Stimulated activated CD8-positive, alpha-beta memory T cell treated with anti-CD3 and anti-CD28 coated beads, Interleukin-12 subunit alpha, Interleukin-12 subunit beta, amount 100 ng/mL, for 4 hours (primary cell): ENCODE data around the gene JAG2.

Source experiments
- DNase-seq: peaks from one replicate; pipeline ENCODE4 v3.0.0-alpha.2; 2020; ENCODE audit warnings: low read depth

Gene JAG2

DNA sequence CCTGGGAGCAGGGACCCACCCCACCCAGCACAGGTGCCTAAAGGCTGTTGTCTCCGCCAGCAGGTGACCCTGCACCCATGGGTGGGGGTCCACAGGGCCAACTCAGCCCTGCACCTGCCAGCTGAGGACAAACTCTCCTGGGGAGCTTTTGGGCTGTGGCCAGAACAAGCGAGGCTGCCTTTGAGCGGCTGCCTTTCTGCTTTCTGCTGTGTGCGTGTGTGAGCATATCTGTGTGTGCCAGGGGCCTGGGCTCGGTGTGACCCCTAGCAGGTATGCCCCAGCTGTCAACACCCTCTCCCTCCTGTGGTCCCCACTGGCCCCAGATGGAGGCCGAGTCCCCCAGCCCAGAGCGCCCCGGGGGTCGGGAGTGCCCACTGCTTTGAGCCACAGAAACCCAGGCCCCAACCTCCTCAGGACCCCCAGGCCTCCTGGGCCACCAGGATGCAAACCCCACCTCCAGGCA, 77.5 kb downstream of the JAG2 start:
- no peak for DNase-seq
